HG02610 (cell line): ENCODE measurements around the gene MUC5AC.
"Not testable (repeated sequence)": the region's sequence is repeated elsewhere in the genome, so short reads cannot be mapped to it uniquely, and the experiment has no call there.

ENCODE experiments used
- ATAC-seq: cut with Tn5 transposase; IDR thresholded peaks from one replicate; pipeline ENCODE4 v1.9.1; 2021; ENCODE audit warnings: mild to moderate bottlenecking, moderate library complexity; ENCODE audit not compliant: unreplicated experiment

MUC5AC gene

DNA sequence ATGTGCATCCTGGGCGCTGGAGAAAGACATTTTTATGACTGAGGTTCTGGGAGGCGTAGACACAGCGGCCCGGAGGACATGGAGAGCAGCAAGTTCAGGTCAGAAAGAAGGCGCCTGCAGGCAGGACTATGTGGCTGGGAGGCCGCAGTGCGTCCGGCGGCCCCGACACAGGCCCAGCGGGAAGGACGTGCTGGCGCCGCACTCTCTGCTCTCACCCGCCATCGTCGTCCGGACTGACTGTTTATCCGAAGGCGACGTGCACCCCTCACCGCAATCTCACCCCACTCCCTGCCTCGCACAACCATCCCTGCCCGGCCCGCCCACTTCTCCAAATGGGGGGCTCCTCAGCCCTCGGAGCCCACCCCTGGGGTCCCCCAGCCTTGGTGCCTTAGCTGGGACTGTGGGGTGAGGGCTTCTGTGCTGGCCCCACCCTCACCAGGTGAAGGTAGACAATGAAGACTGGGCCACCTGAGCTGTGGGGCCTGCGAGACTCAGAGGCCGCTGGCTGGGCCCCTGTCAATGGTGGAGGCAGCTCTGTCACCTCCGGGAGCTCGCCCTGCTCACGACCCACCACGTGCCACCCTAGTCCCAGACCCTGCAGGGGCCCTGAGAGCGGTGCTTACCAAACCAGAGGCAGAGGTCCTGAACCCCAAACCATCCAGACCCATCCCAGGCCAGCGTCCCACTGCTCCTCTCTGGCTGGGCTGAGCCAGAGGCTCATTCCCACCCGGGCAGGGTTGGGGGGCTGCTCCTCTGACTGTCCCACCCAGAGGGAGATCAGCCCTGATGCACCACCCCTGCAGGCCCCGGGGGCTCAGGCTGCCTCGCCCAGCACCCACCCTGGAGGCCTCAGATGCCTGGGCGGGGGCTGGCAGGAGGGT, 48.9 kb downstream of the MUC5AC start:
- ATAC-seq = no peak

GRCh38 chr11:1207401-1208143, 49.8 kb downstream of the MUC5AC start:
- ATAC-seq = no peak

DNA sequence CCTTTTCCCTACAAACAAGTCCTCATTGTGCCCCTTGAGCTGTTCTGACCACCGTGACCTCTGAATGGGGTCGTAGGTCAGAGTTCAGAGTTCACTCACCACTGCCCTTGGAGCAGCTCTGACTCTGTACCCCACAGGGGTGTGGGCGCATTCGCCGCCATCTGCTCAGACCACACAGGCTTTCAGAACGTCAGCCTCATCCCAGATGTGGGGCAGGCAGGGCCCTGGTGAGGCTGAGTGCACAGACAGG, 50.3 kb downstream of the MUC5AC start:
- no peak for ATAC-seq

DNA sequence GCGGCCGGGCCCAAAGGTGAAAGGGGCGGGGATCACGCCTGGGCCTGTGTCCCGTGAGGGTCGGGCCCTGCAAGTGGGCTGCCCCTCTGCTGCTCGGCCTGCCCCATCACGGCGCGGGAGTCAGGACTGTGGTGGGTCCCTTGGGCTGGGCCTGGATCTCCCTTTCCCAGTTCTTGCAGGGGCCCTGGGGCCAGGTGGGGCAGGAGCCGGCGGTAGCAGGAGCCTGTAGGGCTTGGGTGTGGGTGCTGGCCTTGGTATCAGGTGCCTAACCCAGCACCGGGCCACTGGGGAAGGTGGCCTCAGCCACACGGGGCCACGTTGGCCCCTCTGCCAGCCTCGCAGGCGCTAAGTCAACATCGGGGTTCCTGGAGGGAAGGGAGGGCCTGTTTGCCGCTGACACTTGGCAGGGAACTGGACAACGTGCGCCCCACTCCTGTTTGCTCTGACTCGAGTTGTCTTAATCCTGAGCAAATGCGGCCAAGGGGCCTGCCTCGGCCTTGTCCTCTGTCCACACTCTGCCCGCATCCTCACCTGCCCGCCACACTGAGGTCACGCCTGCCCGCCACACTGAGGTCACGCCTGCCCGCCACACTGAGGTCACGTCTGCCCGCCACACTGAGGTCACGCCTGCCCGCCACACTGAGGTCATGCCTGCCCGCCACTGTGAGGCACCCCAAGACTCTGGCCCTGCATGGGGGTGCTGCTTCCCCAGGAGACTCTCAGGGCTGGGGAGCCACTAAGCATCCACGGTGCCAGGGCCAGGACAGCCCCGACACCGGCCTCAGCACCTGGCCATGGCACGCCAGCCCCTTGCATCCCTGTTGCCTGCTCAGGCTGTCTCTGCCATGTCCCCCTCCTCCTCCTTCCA, 50.9 kb downstream of the MUC5AC start:
- ATAC-seq = no peak

DNA sequence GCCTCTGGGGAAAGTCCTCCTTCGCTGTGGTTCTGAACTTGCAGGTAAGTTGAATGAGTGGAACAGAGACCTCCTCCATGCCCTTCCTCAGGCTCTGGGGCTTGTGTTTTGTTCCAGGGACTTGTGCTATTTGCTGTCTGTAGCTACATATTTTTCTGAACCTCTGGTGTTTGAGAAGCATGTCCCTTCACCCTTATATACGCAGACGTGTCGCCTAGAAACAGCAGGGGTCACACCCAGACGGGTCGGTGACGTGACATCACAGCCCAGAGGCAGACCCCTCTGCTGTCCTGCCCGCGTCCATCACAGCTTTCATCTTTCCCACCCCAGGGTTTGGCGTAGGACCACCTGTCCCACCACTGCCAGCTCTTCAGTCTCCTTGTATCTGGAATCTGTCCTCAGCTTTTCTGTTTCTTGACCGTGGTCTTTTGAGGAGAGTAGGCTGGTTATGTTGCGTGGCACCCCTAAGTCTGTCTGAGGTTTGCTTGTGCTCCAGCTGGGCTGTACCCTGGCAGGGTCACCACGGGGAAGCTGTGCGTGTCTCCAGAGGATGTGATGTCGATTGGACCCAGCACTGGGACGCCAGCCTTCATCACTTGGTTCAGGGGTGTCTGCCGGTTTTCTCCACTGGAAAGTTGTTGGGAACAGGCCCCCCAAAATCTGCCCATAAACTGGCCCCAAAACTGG, 51.8 kb downstream of the MUC5AC start:
- no peak for ATAC-seq

DNA sequence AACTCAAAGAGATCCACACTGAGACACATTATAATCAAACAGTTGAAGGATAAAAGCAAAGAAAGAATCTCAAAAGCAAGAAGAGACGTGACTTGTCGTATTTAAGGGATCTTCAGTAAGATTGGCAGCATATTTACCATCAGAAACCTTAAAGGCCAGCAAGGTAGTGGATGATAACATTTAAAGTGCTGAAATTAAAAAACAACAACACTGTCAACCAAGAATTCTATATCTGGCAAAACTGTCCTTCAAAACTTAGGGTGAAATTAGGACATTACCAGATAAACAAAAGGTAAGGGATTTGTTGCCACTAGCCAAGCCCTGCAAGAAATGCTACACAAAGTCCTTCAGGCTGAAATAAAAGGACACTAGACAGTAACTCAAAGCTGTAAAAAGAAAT, 54.1 kb downstream of the MUC5AC start:
- no peak for ATAC-seq

- not testable (repeated sequence) for ATAC-seq
Measured at GRCh38 chr11:1215826-1216225, 58.1 kb downstream of the MUC5AC start.

DNA sequence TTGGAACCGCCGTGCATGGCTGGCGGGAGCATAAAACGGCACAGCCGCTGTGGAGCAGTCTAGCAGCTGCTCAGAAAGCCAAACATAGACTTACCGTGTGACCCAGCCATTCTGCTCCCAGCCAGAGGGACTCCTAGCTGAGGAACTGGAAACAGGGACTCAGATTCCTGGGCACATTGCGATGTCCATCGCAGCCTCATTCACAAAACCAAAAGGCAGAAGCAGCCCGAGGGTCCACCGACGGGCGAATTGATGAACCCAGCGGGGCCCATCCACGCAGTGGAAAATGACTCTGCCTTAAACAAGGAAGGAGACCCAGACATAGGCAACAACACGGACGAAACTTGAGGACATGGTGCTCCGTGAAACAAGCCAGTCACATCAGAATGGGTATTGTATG, 59.4 kb downstream of the MUC5AC start:
- no peak for ATAC-seq

GRCh38 chr11:1218256-1218787, 60.6 kb downstream of the MUC5AC start:
- ATAC-seq = no peak

GRCh38 chr11:1218788-1219445, 61.2 kb downstream of the MUC5AC start:
- no peak for ATAC-seq

DNA sequence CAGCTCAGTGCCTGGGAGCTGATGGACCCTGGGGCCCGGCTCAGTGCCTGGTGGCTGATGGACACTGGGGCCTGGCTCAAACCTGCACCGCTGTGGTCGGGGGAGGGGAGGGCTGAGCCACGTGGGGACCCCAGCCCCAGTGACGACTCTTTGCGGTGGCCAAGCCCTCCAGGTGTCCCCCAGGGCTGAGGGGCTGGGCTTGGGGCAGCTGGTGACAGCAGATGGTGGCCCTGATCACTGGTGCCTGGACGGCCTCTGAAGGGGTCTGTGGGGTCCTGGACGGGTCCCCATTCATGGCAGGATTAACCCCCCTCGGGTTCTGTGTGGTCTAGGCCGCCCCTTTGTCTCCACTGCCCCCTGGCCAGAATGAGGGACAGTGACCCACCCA, 61.7 kb downstream of the MUC5AC start:
- ATAC-seq = no peak

DNA sequence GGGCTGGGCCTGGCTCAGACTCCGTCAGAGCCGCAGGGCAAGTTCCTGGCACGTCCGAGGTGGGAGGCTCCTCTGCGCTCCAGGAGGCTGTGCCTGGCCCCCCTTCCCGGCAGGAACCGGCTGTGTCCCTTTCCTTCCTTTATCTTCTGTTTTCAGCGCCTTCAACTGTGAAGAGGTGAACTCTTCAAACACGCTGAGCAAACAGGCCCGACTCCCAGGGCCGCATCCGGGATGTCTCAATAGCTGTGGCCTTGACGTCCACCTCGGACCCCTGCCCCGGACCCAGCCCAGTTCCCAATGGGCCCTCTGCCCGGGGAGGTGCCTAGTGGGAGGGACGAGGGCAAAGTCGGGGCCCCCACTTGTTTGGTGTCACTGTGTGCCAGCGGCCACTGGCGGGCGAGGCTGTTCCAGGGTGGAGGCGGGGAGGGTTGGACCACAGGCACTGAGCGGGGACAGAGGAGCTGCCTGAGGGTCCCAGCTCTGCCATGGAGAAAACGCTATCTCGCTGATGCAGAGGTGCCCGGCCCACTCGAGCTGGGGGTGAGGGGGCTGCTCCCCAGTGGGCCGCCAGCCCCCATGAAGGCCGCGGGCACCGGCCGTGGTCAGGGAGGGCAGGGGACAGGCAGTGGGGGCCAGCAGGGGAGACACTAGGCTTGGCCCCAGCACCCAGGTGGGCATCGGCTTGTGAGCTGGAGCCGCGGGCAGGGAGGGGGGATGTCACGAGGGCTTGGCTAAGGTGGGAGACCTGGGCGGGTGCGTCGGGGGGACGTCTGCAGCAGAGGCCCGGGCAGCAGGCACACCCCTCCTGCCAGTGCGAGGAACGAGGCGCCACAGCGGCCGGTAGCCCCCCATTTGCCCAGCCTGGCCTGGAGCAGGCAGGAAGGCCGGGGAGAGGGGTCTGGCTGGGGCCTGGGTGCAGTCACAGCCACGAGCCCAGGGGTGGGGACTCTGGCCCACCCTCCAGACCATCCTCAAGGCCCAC, 62.4 kb downstream of the MUC5AC start:
- ATAC-seq = no peak

DNA sequence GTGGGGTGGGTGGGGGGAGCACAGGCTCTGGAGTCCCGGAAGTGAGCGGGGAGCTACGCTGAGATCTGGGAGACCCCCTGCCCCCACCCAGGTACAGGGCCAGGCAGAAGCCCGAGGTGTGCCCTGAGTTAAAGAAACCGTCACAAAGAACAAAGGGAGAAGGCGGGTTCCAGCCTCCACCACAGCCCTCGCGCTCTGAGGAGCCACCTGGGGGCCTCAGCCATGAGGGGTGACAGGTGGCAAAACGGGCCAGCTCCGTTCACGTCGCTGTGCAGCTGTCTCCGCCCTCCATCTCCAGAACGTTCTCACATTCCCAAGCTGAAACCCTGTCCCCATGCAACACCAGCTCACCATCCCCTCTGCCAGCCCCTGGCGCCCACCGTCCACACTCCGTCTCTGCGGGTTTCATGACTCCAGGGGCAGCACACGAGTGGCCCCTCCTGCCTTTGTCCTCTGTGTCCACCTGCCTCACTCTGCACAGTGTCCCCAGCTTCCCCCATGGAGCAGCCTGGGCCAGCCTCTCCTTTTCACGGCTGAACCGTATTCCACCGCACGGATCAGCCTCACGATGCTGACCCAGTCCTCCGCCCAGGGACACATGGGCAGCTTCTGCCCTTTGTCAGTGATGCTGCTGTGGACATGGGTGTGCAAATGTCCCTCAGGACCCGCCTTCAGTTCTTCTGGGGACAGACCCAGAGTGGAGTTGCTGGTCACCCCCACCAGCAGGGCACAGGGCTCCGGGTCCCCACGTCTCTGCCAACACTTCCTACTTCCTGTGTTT, 63.4 kb downstream of the MUC5AC start:
- no peak for ATAC-seq

DNA sequence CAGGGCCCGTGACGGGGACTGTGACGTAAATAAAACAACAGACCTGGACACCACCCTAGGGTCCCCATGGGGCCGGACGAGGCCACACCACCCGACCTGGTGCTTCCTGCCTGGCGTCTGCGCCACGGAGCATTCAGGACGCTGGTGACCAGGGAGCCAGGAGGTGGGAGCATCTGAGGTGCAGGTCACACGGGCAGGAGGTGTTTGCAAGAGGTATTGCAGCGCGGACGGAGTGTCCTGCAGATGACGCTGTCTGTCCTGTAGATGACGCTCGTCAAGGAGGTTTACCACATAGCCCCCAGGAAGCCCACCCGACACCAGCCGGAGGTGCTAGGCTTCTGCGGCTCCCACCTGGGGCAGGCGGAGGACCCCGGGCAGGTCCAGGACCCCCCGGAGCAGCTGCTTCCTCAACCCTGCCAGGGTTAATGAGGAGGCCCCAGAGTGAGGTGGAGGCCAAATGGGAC, 64.1 kb downstream of the MUC5AC start:
- ATAC-seq = no peak

GRCh38 chr11:1222491-1223345, 65.0 kb downstream of the MUC5AC start, which contains the start of gene MUC5B:
Gene MUC5B (plus strand): TSS chr11:1223066. CDS start chr11:1223124, 58 bp downstream.
- no peak for ATAC-seq

- ATAC-seq = no peak
Measured at GRCh38 chr11:1223346-1224110, 65.8 kb downstream of the MUC5AC start.
